ENCODE results near the gene WIPF2.

WIPF2 gene, protein sequence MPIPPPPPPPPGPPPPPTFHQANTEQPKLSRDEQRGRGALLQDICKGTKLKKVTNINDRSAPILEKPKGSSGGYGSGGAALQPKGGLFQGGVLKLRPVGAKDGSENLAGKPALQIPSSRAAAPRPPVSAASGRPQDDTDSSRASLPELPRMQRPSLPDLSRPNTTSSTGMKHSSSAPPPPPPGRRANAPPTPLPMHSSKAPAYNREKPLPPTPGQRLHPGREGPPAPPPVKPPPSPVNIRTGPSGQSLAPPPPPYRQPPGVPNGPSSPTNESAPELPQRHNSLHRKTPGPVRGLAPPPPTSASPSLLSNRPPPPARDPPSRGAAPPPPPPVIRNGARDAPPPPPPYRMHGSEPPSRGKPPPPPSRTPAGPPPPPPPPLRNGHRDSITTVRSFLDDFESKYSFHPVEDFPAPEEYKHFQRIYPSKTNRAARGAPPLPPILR

DNA sequence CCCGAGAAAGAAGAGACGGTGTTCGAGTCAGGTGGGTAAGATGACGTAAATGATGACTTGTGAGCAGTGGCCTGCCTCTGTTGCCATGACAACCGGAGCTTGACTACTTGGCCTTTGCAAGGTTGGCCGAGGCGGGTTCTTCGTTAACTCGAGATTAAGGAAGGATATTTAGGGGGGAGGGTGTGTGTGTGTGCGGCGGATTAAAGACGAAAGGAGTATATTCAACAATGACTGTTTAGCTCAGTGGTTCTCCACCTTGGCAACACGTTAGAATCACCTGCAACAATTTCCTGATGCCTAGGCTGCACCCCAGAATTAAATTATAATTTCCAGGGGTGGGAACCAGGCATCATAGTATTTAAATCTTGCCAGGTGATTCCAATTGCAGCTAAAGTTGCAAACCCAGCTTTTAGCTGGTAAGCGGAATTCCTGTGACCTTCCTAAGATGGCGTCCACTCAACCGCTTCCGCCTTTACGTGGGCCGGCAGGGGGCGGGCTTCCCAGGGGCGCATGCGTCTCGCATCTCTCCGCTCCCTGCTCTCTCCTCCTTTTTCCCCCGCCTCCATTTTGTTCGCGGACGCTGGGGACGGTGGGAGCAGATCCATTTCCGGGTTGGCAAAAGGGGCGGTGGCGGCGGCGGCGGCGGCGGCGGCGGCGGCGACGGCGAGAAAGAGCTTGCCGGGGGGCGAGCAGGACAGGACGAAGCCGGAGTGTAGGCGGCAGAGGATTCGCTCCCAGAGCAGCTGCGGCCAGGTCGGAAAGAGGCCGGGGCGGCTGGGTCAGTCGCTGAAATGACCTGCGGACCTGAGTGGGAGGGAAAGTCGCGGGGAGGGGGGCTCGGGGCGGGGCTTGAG is at the start of gene WIPF2:
Gene WIPF2 (plus strand): TSS at position 565 of the 854 bp plus-strand sequence. CDS start 37,156 bp downstream, outside the sequence.
- DNase-seq, result peak; percentile 94

DNA sequence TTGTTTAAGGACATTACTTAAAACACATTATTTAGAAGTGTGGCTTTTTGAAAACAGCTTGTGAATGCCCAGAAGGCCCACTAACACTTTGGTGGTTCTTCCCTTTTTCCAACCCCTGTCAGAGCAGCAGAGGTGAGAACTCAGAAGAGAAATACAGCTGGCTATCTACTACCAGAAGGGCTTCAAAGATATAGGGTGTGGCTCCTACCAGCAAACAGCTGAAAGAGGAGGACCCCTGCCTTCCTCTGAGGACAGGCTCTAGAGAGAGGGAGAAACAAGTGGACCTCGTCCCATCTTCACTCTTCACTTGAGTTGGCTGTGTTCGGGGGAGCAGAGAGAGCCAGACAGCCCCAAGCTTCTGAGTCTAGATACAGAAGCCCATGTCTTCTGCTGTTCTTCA is 48.8 kb upstream of the WIPF2 start:
- no peak for DNase-seq

DNA sequence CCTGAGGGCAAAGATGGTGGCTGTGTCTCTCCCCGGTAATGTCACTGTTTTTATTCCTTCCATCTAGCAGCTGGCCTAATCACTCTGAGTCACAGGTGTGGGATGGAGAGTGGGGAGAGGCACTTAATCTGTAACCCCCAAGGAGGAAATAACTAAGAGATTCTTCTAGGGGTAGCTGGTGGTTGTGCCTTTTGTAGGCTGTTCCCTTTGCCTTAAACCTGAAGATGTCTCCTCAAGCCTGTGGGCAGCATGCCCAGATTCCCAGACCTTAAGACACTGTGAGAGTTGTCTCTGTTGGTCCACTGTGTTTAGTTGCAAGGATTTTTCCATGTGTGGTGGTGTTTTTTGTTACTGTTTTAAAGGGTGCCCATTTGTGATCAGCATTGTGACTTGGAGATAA is 47.4 kb upstream of the WIPF2 start:
- peak; percentile 8 for DNase-seq

DNA sequence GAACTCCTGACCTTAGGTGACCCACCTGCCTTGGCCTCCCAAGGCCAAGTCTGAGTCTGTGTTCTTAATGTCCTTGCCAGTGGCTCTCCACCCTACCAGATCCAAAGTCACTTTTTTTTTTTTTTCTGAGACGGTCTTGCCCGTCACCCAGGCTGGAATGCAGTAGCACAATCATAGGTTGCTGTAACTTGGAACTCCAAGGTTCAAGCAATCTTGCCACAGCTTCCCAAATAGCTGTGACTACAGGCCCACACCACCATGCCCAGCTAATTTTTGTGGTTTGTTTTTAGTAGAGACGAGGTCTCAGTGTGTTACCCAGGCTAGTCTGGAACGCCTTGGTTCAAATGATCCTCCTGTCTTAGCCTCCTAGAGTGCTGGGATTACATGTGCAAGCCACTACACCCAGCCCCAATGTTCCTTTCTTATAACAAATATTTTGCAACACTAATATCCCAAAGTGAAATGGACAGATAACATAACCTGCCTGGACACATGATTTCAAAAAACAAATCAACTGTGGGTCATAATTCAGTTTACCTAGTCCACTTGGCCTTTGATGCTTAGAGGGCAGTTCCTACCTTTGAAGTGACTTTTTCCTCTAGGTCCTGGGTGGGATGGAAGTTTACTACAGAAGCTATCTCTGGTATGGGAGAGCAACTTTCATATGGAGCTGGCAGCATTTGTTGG is 45.9 kb upstream of the WIPF2 start:
- no peak for DNase-seq

DNA sequence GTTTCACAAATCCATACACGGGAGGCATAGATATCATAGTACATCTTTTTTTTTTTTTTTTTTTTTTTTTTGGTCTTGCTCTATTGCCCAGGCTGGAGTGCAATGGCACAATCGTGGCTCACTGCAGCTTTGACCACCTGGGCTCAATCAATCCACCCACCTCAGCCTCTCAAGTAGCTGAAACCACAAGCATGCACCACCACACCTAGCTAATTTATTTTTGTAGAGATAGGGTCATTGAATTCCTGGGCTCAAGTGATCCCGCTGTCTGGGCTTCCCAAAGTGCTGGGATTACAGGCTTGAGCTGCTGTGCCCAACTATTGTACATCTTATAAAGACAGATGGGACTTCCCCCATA is 45.3 kb upstream of the WIPF2 start:
- DNase-seq, result no peak

DNA sequence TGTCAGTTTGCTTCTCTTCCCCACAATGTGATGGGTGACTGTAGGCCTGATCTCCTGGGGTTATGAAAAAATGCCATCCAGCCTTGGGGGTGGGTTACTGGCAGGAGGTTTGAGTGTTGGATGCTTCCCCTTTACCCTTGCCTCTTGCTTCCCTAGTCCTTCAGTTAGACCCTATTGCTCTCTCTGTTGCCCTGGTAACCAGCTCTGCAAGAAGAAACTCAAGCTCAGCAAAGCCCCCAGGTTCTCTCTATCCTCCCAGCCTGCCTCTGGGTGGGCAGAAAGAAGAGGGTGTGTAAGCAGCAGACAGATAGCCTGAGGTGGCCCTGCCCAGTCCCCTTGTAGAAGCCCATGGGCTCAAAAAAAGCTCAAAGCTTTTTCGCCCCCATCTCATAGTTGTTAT is 44.6 kb upstream of the WIPF2 start:
- no peak for DNase-seq

DNA sequence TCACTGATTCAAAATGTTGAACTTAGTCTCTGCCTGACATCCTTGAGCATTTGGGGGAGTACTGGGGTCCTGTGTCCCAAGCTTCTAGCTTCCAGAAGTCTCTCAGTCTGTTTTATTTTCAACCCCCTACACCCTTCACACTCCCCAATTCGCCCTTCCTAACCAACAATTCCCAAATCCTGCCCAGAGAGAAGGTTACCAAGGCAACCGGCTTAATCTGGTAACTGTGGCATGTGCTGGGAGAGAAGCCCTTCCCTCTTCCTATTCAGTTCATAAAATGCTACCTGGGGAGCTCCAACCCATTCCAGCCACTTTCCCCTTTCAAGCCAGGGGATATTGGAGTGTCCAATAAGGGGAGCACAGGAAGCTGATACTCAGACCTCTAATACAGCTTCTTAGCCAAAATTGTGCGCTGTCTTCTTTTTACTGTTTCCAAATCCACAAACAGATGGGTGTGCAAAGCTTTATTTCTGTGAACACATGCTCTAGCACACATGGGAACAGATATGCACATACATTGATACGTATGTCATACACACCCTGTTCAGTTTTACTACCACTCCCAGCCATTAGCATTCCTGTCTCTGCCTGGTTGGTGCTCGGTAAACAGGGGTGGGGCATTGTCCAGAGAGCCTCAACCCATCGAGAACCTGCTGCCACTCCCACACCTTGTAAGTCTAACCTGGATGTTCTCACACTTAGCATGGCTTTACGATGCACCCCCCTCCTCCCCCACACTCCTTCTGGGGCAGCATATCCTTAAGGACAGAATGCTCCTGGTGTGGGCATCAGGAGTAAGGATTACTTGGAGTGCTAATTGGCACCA is 43.0 kb upstream of the WIPF2 start:
- DNase-seq, result no peak

DNA sequence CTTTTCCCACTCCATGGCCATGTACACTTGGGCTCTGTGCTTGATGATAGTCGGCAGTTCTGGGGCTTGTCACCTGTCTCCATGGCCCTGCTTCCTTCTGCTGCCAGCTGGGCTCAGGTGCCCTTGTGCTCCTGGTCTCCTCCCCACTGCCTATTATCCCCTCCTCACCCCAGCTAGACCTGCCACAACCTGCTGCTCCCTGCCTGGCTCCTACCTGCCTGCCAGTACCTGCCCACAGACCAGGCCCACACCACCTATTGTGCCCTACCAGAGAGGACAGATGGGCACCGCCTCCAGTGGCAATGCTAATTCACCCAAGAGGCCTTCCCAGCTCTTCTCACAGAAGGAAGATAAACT is 42.4 kb upstream of the WIPF2 start:
- no peak for DNase-seq

DNA sequence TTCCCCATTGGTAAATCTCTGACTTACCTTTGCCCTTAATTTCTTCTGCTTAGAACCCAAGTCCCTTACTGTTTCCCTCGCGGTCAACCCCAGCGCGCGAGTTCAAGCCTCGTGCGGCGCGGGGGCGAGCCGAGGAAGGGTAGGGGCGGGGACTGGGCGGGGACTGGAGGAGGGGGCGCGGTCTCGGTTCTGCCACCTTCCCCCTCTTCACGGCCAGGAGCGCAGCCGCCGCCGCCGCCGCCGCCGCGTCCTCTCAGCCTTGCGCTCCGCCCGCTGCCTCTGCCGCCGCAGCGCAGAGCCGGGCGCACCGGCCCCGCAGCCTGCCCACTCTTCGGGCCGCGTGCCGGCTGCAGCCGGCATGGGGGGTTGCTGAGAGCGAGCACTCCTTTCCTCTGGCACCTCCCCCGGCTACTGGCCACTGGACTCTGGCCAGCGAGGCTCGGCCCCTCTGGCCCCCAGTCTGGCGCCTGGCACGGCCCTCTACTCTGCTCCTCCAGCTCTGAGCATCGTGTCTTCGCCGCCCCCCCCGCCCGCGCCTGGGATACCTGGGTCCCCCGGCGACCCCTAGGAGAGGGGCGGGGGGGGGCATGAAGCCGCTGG is 41.7 kb upstream of the WIPF2 start, which contains the start of gene RAPGEFL1:
Gene RAPGEFL1 (plus strand): TSS at position 196 of the 600 bp plus-strand sequence. CDS start 392 bp downstream, at position 588.
- DNase-seq, result peak; percentile 76

DNA sequence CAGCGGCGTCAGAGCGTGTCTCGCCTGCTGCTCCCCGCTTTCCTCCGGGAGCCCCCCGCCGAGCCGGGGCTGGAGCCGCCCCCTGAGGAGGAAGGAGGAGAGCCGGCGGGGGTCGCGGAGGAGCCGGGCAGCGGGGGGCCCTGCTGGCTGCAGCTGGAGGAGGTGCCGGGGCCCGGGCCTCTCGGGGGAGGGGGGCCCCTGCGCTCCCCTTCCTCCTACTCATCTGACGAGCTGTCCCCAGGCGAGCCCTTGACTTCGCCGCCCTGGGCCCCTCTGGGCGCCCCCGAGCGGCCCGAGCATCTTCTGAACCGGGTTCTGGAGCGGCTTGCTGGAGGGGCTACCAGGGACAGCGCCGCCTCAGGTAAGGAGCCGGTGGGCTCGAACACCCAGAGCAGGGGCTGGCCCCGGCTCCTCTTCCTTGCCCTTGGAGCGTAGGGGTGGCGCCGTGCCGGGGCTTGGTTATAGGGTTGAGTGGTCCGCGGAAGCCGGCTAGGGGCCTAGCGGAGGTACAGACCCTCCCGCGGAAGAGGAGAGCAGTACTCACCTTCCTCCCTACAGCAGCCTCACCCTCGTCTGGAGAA is 41.0 kb upstream of the WIPF2 start:
- no peak for DNase-seq

DNA sequence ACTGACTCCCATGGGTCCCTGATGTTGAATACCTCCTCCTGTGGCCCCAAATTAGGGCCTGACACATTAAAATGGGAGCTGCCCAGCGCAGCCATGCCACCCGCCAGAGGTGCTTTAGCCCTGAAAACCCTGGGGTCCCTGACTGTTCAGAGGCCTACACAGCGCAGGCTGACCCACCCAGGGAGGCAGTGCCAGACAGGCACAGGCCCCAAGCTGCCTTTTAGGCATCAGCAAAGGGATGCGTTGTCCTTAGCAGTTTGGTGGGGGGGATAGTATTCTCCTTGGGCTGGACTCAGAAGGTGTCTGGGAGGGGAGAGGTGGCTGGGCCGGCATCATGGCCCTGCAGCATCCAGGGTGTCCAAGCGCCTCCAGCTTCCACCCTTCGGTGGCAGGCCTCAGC is 40.4 kb upstream of the WIPF2 start:
- DNase-seq, result no peak

DNA sequence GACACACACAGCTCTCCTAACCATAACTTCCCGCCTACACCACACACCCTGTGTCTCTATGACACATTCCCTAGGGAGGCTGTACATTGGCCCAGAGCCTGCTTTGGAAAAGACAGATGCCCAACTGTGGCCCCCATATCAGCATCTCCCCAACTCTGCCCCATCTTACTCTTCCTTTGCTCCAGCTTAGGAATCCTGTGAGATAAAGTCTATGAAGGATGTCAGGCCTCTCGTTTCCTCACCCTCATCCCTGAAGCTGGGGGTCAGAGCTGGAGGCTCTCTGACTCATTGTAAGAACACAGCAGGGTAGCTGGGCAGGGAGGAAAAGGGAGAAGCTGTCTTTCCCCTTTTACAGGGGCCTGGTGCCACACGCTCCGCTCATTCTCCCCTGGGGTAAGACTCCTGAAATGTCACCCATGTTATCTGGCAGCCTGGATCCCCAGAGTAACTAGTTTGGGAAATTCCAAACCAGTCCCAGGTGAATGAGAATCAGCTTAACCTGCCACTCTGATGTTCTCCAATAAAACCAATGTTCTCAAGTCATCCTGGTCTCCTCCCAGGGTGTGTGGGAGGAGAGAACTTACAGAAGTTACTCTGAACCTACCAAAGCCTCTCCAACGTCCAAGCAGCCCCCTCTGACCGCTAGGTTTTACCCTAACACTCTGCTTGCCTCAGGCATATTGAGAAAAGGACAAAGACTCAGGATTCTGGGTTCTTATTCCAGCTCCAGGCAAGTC is 39.0 kb upstream of the WIPF2 start:
- peak; percentile 90 for DNase-seq

DNA sequence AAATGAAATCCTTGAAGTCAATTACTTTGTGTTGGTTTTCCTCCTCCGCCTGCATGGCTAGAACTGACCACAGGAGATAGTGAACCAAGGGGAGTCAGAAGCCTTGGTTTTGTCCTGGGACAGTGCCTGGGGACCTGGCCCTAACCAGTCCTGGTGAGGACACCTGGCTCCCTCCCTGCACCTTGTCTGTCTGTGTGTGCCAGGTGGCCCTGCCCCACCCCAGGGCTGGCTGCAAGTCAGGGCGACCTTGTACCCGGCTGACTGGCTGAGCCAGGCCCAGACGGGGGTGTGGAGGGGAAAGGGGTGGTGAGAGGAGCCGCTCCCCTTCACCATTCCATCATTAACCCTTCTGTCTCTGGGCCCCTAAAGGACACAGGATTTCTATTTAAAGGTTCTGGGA is 38.4 kb upstream of the WIPF2 start:
- DNase-seq, result no peak

DNA sequence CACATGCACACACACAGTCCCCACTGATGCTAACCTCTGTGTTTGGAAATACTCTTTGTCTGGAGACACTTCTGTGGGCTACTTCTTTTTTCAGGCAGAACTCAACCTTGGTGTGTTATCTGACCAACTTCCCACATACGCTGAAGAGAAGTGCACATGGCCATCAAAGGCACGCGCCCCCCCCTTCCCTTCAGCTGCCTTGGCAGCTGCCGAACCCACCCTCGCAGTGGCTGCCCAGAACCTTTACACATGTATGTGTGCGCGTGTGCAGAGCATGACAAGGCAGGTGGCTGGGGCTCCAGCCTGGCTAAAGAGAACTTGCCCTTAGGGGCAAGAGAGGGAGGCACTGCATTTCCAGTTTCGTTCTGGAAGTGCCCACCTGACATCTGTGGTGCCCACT is 37.9 kb upstream of the WIPF2 start:
- DNase-seq, result no peak

DNA sequence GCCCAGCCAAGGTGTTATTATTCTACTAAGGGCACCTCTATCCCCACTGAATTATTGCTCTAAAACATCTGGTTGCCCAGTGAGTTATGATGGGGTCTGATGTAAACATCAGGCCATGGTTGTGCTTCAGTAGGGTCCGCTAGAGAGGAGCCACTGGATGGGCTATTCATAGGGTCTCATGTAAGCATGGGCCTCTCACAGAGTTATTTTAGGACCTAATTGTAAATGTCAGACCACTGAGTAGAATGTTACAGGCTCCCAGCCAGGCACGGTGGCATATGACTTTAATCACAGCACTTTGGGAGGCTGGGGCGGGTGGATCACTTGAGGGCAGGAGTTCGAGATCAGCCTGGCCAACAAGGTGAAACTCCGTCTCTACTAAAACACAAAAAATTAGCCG is 36.5 kb upstream of the WIPF2 start:
- DNase-seq, result no peak

DNA sequence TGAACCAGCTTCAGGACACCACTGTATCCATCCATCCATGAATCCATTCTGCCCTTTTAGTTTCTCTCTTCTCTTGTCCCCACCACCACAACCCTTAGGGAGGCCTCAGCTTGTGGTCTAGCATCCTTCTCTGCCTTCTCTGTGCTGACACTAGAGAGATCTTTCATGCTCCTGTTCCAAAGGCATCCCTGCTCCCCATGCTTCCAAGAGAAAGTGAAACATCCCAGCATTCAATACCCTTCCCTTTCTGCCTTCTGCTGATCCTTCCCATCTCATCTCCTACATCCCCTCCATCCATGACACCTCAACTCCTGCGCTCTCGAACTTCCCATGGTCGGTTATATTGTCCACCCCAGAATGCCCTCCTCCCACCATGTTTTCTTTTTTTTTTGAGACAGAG is 31.9 kb upstream of the WIPF2 start:
- DNase-seq, result no peak

DNA sequence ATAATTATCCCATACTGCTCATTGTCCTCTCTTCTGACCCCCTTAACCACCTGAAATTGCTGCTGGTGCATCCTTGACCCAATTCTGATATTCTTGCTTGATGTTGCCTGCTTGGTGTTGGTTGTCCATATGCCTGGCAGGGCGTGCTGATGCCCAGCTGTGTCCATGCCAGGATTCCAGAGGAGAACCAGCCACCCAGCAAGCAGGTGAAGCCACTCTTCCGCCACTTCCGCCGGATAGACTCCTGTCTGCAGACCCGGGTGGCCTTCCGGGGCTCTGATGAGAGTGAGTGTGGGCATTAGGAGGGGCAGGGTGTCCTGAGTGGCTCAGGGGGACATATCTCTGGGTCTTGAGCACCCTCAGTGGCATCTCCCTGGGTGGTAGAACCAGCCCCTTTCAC is 30.4 kb upstream of the WIPF2 start:
- no peak for DNase-seq

DNA sequence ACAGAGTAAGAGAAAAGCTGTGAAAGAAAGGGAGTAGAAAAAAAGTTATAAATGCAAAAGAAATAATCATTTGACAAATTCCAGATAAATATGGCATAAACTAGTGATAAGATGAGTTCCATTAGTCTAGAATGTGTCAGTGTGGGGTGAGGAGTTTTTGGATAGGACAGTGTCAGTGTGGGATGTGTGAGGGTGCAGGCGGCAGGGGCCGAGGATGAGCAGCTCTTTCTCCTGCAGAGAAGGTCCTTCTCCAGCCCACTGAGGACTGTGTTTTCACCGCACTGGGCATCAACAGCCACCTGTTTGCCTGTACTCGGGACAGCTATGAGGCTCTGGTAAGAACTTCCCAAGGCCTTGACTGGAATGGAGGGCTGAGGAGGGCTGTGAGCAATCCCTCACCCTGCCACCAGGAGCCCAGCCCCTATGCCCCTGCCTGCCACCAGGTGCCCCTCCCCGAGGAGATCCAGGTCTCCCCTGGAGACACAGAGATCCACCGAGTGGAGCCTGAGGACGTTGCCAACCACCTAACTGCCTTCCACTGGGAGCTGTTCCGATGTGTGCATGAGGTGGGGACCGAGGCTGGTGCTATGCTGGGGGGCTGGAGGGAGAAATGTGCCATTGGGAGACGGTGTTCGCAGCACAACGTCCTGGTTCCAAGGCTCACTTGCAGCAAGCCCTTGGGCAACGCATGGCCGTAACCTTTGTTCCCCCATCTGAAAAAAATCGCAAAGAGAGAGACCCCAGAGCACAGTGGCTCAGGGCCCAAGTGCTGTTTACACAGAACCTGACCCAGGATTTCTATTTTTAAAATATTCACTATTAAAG is 28.7 kb upstream of the WIPF2 start:
- no peak for DNase-seq

DNA sequence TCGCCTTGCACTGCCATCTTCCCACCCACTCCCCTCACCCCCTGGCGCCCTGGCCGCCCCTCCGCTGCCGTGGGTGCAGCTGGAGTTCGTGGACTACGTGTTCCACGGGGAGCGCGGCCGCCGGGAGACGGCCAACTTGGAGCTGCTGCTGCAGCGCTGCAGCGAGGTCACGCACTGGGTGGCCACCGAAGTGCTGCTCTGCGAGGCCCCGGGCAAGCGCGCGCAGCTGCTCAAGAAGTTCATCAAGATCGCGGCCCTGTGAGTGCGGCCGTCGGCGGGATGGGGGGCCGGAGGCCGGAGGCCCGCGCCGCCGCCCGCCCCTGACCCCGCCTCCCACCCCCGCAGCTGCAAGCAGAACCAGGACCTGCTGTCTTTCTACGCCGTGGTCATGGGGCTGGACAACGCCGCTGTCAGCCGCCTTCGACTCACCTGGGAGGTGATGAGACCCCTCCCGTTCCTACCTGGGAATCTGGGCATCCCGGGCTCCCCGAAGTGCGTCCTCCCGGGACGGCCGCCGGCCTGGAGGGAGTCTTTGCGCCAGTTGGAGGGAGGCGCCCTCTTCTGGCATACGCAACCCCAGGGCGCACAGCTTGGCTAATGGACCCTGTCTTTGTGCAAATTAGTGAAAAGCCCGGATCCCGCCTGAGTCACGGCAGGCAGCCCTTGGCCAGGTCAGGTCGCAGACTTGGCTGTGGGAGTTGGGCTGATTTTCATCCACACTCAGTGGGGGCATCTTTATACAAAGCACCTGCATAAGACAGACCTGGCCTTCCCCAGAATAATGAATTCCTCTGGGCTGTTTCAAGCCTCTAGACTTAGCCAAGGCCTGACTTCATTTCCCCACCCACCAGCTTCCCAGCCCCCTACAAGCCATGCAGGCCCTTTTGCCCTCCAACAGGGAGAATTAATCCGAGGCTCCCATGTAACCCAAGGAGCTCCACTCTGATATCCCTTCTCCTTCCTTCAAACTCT is 27.6 kb upstream of the WIPF2 start:
- DNase-seq, result peak; percentile 53

Data from NCI-H226 (cell line).